PC-3 (cell line): ENCODE measurements around the gene MRM2. TPM values are rescaled to one million over a fixed set of nuclear protein-coding genes. Genes with fewer than 3 reads are reported as not detected.
A peak's percentile ranks its signal among the peaks of the same experiment; 100 is the strongest.

Experiments
- ATAC-seq: fragments of 200-7000 bp; cut with Tn5 transposase; 2 replicates; pipeline ENCODE4 v1.9.1; 2020; ENCODE audit warnings: mild to moderate bottlenecking, moderate library complexity
- BruUV-seq: library from RNA; stranded (reverse); fragments of 400-500 nt; replicated peaks from 2 replicates; lab custom pipeline; 2021; lab: Mats Ljungman, UMichigan
- CTCF ChIA-PET: fragments of 300-600 bp; sonication (Branson Sonifier 250); formaldehyde crosslinking; loops from one replicate; lab custom pipeline; 2022; ENCODE audit warnings: antibody characterized with exemption; lab: Charles Lee
- POLR2A ChIA-PET: fragments of 300-600 bp; sonication (Branson Sonifier 250); formaldehyde crosslinking; loops from one replicate; lab custom pipeline; 2022; ENCODE audit warnings: antibody characterized with exemption; ENCODE audit not compliant: unreplicated experiment; lab: Charles Lee
- DNase-seq: peaks from one replicate; pipeline ENCODE4 v3.0.0-alpha.2; 2015
- H2AFZ ChIP-seq: fragments of 300-600 bp; sonication (generic); 2 replicates; pipeline ENCODE4 v1.6.0; 2016; ENCODE audit warnings: antibody characterized with exemption, low read length
- H3F3A ChIP-seq: fragments of 300-600 bp; sonication (generic); one replicate; pipeline ENCODE4 v1.6.0; 2017; ENCODE audit warnings: antibody characterized with exemption, low read length, control low read depth, mild to moderate bottlenecking; ENCODE audit not compliant: unreplicated experiment
- H3K27ac ChIP-seq: fragments of 300-600 bp; sonication (generic); 2 replicates; pipeline ENCODE4 v1.5.1; 2016; ENCODE audit warnings: mild to moderate bottlenecking, low read length
- H3K27me3 ChIP-seq: fragments of 300-600 bp; sonication (generic); 2 replicates; pipeline ENCODE4 v1.6.1; 2016; ENCODE audit warnings: low read length, mixed read lengths
- H3K36me3 ChIP-seq: fragments of 300-600 bp; sonication (generic); 2 replicates; pipeline ENCODE4 v1.6.1; 2016; ENCODE audit warnings: low read depth, mixed run types, low read length, mixed read lengths
- H3K4me1 ChIP-seq: fragments of 300-600 bp; sonication (generic); 2 replicates; pipeline ENCODE4 v1.5.1; 2016; ENCODE audit warnings: low read length; ENCODE audit not compliant: insufficient read depth
- H3K4me2 ChIP-seq: fragments of 300-600 bp; sonication (generic); 2 replicates; pipeline ENCODE4 v1.6.0; 2016; ENCODE audit warnings: low read length
- H3K4me3 ChIP-seq: fragments of 300-600 bp; sonication (generic); 2 replicates; pipeline ENCODE4 v1.5.1; 2016; ENCODE audit warnings: mild to moderate bottlenecking, low read length, mixed read lengths
- H3K79me2 ChIP-seq: fragments of 300-600 bp; sonication (generic); 2 replicates; pipeline ENCODE4 v1.6.1; 2017; ENCODE audit warnings: low read length, mixed read lengths
- H3K9ac ChIP-seq: fragments of 300-600 bp; sonication (generic); 2 replicates; pipeline ENCODE4 v1.6.0; 2016; ENCODE audit warnings: mild to moderate bottlenecking, low read length
- H3K9me2 ChIP-seq: fragments of 300-600 bp; sonication (generic); replicated peaks from 2 replicates; pipeline ENCODE4 v1.6.1; 2016; ENCODE audit warnings: mixed run types, low read length, mixed read lengths
- H3K9me3 ChIP-seq: fragments of 300-600 bp; sonication (generic); 2 replicates; pipeline ENCODE4 v1.6.1; 2016; ENCODE audit warnings: low read length, mixed read lengths
- H4K20me1 ChIP-seq: fragments of 300-600 bp; sonication (generic); 2 replicates; pipeline ENCODE4 v1.6.1; 2016; ENCODE audit warnings: low read length, mixed read lengths
- EZH2 ChIP-seq: fragments of 300-600 bp; sonication (generic); IDR thresholded peaks from one replicate; pipeline ENCODE4 v1.6.1; 2017; ENCODE audit warnings: antibody characterized with exemption, mild to moderate bottlenecking, low read length; ENCODE audit not compliant: unreplicated experiment
- EZH2phosphoT487 ChIP-seq: fragments of 300-600 bp; sonication (generic); IDR thresholded peaks from 2 replicates; pipeline ENCODE4 v1.6.1; 2018; ENCODE audit warnings: mild to moderate bottlenecking, antibody characterized with exemption, low read length, borderline replicate concordance
- intact Hi-C: fragments of 100-400 bp; cut with micrococcal nuclease; formaldehyde crosslinking; loops from 2 replicates; pipeline ENCODE4 v1.9.0; 2023
- total RNA-seq: library from RNA; depleted of rRNA; stranded (reverse); fragments of >200 nt; gene quantifications from 2 replicates; pipeline ENCODE4 v1.2.3, GENCODE V29; 2014
- TF ChIP-seq, protein P1 (sequence below): fragments of 300-600 bp; sonication (generic); conservative IDR thresholded peaks from 2 replicates; pipeline ENCODE4 v1.5.1; 2017; ENCODE audit warnings: antibody characterized with exemption, low read depth, mild to moderate bottlenecking, low read length

Gene MRM2
- total RNA-seq, 1 experiment from 2014 or later = 42.6 TPM

DNA sequence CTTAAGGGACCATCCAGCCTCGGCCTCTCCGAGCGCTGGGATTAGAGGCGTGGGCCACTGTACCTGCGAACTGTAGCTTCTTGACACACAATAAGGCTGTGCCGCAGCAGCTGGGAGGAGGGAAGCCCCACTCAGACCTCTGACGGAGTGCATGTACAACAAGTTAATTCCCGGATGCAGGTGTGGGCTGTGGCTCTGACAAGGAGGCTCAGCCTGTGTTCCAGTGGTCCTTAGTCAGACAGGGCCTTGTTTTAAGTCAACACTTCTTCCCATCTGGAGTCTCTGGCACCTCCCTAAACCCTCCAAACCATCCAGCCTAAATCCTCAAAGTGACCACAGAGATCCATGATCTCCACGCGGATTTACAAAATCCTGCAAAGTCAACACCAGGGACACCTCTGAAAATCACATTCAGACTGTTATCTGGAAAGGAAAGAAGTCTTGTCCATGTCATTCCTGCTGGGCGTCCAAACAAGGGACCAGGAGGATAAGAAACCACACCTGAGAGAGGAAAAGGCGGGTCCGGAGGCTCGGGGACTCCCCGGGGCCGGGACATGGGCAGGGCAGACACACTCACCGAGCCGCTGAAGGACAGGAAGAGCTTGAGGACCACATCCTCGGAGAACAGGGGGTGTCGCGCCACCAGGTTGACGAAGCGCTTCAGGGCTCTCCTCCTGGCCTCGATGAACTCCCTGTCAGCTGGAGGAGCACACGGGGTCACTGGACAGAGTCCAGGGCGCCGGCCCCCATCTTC, 29.4 kb upstream of the MRM2 start:
- Histone ChIP-seq H3K9me2 (no peaks in the 10 kb centered on the region), H3K79me2 (no peaks in the 10 kb centered on the region), H3K9me3 (no peaks in the 10 kb centered on the region), H4K20me1 (no peaks in the 10 kb centered on the region), H3K4me2 (no peak overlapping the region), H3F3A (no peaks in the 10 kb centered on the region), H3K4me1 (peaks cover 12% of the 10 kb centered on the region), H3K27me3 (no peaks in the 10 kb centered on the region), H3K27ac (no peak overlapping the region), H3K36me3 (no peaks in the 10 kb centered on the region), H3K4me3 (no peak overlapping the region), H3K9ac (no peak overlapping the region), H2AFZ (no peak overlapping the region)
- ChIA-PET POLR2A (no interaction called here), CTCF (no interaction called here)
- no peak for ATAC-seq
- BruUV-seq = no TSS peak
- intact Hi-C loops = no loop called here
- TF ChIP-seq, protein P1, sequence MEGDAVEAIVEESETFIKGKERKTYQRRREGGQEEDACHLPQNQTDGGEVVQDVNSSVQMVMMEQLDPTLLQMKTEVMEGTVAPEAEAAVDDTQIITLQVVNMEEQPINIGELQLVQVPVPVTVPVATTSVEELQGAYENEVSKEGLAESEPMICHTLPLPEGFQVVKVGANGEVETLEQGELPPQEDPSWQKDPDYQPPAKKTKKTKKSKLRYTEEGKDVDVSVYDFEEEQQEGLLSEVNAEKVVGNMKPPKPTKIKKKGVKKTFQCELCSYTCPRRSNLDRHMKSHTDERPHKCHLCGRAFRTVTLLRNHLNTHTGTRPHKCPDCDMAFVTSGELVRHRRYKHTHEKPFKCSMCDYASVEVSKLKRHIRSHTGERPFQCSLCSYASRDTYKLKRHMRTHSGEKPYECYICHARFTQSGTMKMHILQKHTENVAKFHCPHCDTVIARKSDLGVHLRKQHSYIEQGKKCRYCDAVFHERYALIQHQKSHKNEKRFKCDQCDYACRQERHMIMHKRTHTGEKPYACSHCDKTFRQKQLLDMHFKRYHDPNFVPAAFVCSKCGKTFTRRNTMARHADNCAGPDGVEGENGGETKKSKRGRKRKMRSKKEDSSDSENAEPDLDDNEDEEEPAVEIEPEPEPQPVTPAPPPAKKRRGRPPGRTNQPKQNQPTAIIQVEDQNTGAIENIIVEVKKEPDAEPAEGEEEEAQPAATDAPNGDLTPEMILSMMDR = no peak
- TF ChIP-seq EZH2phosphoT487 = no peak
- no peak for TF ChIP-seq EZH2
- no peak for DNase-seq

- no peak for DNase-seq
- POLR2A ChIA-PET = interaction anchor here (0.6 kb wide), 1 partner anchor 45 kb away, joined by 13 read pairs; no protein-coding TSS in a partner anchor
- Histone ChIP-seq H3F3A (no peaks in the 10 kb centered on the region), H3K36me3 (no peaks in the 10 kb centered on the region), H2AFZ (no peak overlapping the region), H3K4me1 (peaks cover 14% of the 10 kb centered on the region), H3K9ac (no peak overlapping the region), H3K4me3 (no peak overlapping the region), H3K9me3 (no peaks in the 10 kb centered on the region), H3K4me2 (no peak overlapping the region), H4K20me1 (no peaks in the 10 kb centered on the region), H3K79me2 (no peaks in the 10 kb centered on the region), H3K9me2 (no peaks in the 10 kb centered on the region), H3K27me3 (no peaks in the 10 kb centered on the region), H3K27ac (no peak overlapping the region)
- CTCF ChIA-PET = no interaction called here
- TF ChIP-seq EZH2phosphoT487 = no peak
- TF ChIP-seq, protein P1 = no peak
- TF ChIP-seq EZH2 = no peak
- ATAC-seq = no peak
- intact Hi-C loops = no loop called here
- BruUV-seq = no TSS peak
Measured at GRCh38 chr7:2270495-2270894, 28.5 kb upstream of the MRM2 start.

DNA sequence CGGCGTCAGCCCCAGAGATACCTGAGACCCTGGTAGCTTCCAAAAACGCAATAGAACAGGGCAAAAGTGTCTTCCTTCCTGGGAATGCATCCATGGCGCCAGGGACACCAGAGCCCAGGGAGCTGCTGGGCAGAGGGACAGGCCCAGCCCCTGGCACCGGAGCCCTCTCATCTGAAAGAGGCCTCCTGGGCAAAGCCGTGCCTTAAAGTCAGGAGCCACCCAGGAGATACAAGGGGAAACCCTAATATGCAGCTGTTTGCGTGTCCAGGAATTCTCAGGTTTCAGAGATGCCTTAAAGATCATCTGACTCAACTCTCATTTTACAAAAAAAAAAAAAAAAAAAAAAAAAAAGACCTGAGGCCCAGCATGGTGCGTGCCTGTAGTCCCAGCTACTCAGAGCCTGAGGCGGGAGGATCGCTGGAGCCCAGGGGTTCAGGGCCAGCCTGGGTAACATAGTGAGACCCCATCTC, 28.0 kb upstream of the MRM2 start:
- POLR2A ChIA-PET = interaction anchor here (0.6 kb wide), 1 partner anchor 45 kb away, joined by 13 read pairs; no protein-coding TSS in a partner anchor
- Histone ChIP-seq H3K9me2 (no peaks in the 10 kb centered on the region), H2AFZ (no peak overlapping the region), H3K4me3 (no peak overlapping the region), H4K20me1 (no peaks in the 10 kb centered on the region), H3F3A (no peaks in the 10 kb centered on the region), H3K79me2 (no peaks in the 10 kb centered on the region), H3K4me1 (peaks cover 14% of the 10 kb centered on the region), H3K27me3 (no peaks in the 10 kb centered on the region), H3K36me3 (no peaks in the 10 kb centered on the region), H3K9me3 (no peaks in the 10 kb centered on the region), H3K4me2 (no peak overlapping the region), H3K9ac (no peak overlapping the region), H3K27ac (peak overlapping the region; percentile 5; the same call in 1 of the 2 replicates)
- CTCF ChIA-PET = interaction anchor here (0.6 kb wide), 1 partner anchor 22 kb away, joined by 3 read pairs; no protein-coding TSS in a partner anchor
- intact Hi-C loops = no loop called here
- peak; percentile 25; the same call in 1 of the 2 replicates for ATAC-seq
- no peak for DNase-seq
- TF ChIP-seq EZH2 (no peak), EZH2phosphoT487 (no peak)
- TF ChIP-seq, protein P1 = no peak
- BruUV-seq = no TSS peak
